WTC11 (cell line): ENCODE data around the gene RPUSD3. TPM values are rescaled to one million over a fixed set of nuclear protein-coding genes. Genes with fewer than 3 reads are reported as not detected.

Experiments
- ATAC-seq: fragments of 200-7000 bp; cut with Tn5 transposase; 2 replicates; pipeline ENCODE4 v1.10.0; 2021; ENCODE audit warnings: mild to moderate bottlenecking, moderate library complexity
- CTCF ChIA-PET: fragments of 300-600 bp; sonication (Branson Sonifier 250); formaldehyde crosslinking; loops from one replicate; lab custom pipeline; 2021; ENCODE audit warnings: antibody characterized with exemption; lab: Charles Lee
- POLR2A ChIA-PET: fragments of 350-600 bp; sonication (Branson Sonifier 250); formaldehyde crosslinking; loops from one replicate; lab custom pipeline; 2021; ENCODE audit warnings: antibody characterized with exemption; lab: Charles Lee
- DNase-seq: peaks from one replicate; pipeline ENCODE4 v3.0.0; 2021; ENCODE audit warnings: low spot score
- H3K27ac Mint-ChIP-seq: 2 replicates; pipeline ENCODE4 v1.8.0; 2021; ENCODE audit warnings: mixed read lengths
- H3K27me3 Mint-ChIP-seq: 2 replicates; pipeline ENCODE4 v1.8.0; 2021; ENCODE audit warnings: low read depth, mild to moderate bottlenecking, moderate library complexity, mixed read lengths
- H3K36me3 Mint-ChIP-seq: 2 replicates; pipeline ENCODE4 v1.8.0; 2021; ENCODE audit warnings: mixed read lengths
- H3K4me1 Mint-ChIP-seq: 2 replicates; pipeline ENCODE4 v1.8.0; 2022; ENCODE audit warnings: mixed read lengths
- H3K4me3 Mint-ChIP-seq: 2 replicates; pipeline ENCODE4 v1.8.0; 2021; ENCODE audit warnings: mild to moderate bottlenecking, moderate library complexity, mixed read lengths
- H3K9me3 Mint-ChIP-seq: 2 replicates; pipeline ENCODE4 v1.8.0; 2021; ENCODE audit warnings: mixed read lengths
- ATF6 ChIP-seq: sonication (generic); formaldehyde crosslinking; IDR thresholded peaks from 2 replicates; pipeline ENCODE4 v1.8.1; 2023; ENCODE audit warnings: mild to moderate bottlenecking, missing genetic modification reagents
- CTCF ChIP-seq: fragments of 200-600 bp; IDR thresholded peaks from 2 replicates; pipeline ENCODE4 v1.8.0; 2022; ENCODE audit warnings: antibody characterized with exemption
- E2F4 ChIP-seq: sonication (generic); formaldehyde crosslinking; IDR thresholded peaks from 2 replicates; pipeline ENCODE4 v1.8.1; 2022; ENCODE audit warnings: low read depth, mild to moderate bottlenecking, moderate library complexity, missing genetic modification reagents, borderline replicate concordance
- GABPB1 ChIP-seq: sonication (generic); formaldehyde crosslinking; IDR thresholded peaks from 2 replicates; pipeline ENCODE4 v1.8.1; 2023; ENCODE audit warnings: mild to moderate bottlenecking, missing genetic modification reagents
- IRF2 ChIP-seq: sonication (generic); formaldehyde crosslinking; IDR thresholded peaks from 2 replicates; pipeline ENCODE4 v1.8.0; 2022; ENCODE audit warnings: low read depth, missing genetic modification reagents, borderline replicate concordance
- MYBL2 ChIP-seq: sonication (generic); formaldehyde crosslinking; IDR thresholded peaks from 2 replicates; pipeline ENCODE4 v1.8.1; 2023; ENCODE audit warnings: mild to moderate bottlenecking, moderate library complexity, missing genetic modification reagents
- NFE2L1 ChIP-seq: sonication (generic); formaldehyde crosslinking; IDR thresholded peaks from 2 replicates; pipeline ENCODE4 v1.8.1; 2023; ENCODE audit warnings: missing genetic modification reagents
- STAT6 ChIP-seq: sonication (generic); formaldehyde crosslinking; conservative IDR thresholded peaks from 2 replicates; pipeline ENCODE4 v1.8.1; 2023; ENCODE audit warnings: mild to moderate bottlenecking, low read depth, missing genetic modification reagents, moderate library complexity
- USF2 ChIP-seq: sonication (generic); formaldehyde crosslinking; IDR thresholded peaks from 2 replicates; pipeline ENCODE4 v1.8.1; 2023; ENCODE audit warnings: mild to moderate bottlenecking, missing genetic modification reagents, moderate library complexity
- ZBTB21 ChIP-seq: sonication (generic); formaldehyde crosslinking; IDR thresholded peaks from 2 replicates; pipeline ENCODE4 v1.8.1; 2023; ENCODE audit warnings: mild to moderate bottlenecking, missing genetic modification reagents, borderline replicate concordance
- ZNF425 ChIP-seq: fragments of 250-450 bp; sonication (Bioruptor Pico); conservative IDR thresholded peaks from 2 replicates; pipeline ENCODE4 v1.9.0; 2021; ENCODE audit warnings: mild to moderate bottlenecking
- total RNA-seq: library from RNA; stranded (reverse); gene quantifications from 3 replicates; pipeline ENCODE4 v1.2.3, GENCODE V29; 2021

Gene RPUSD3
- total RNA-seq, 1 experiment from 2014 or later, result 95.5 TPM

- Mint-ChIP-seq H3K27me3 (no peaks in the 10 kb centered on the region), H3K27ac (no peak overlapping the region), H3K9me3 (no peaks in the 10 kb centered on the region), H3K4me3 (no peak overlapping the region), H3K4me1 (peaks cover 8% of the 10 kb centered on the region), H3K36me3 (no peaks in the 10 kb centered on the region)
- peak; percentile 69 for TF ChIP-seq CTCF
- no peak for TF ChIP-seq NFE2L1
- CTCF ChIA-PET, result interaction anchor here (0.6 to 2.9 kb wide), 20 partner anchors 9 to 236 kb away, joined by 3 to 22 read pairs (median 3); partner anchors contain the start of genes CRELD1, IL17RE and RPUSD3
- ATAC-seq, result peak; percentile 92
- POLR2A ChIA-PET, result interaction anchor here (0.7 kb wide), 1 partner anchor 17 kb away, joined by 4 read pairs; the partner anchor contains the start of gene RPUSD3
- DNase-seq, result peak; percentile 45
These were observed 16.8 kb downstream of the RPUSD3 start for GRCh38 chr3:9826815-9827573.

- peaks cover 8% of the 10 kb centered on the region for H3K4me1 Mint-ChIP-seq
- H3K27ac Mint-ChIP-seq, result no peak overlapping the region
- ChIA-PET POLR2A (no interaction called here), CTCF (interaction anchor here (0.6 to 2.9 kb wide), 3 partner anchors 66 to 121 kb away, joined by 3 to 16 read pairs (median 4); partner anchors contain the start of gene CRELD1)
- no peaks in the 10 kb centered on the region for H3K9me3 Mint-ChIP-seq
- H3K27me3 Mint-ChIP-seq, result no peaks in the 10 kb centered on the region
- H3K36me3 Mint-ChIP-seq, result no peaks in the 10 kb centered on the region
- TF ChIP-seq ZBTB21 (CRISPR knock-in tag) (no peak), GABPB1 (CRISPR knock-in tag) (no peak), IRF2 (CRISPR knock-in tag) (no peak), ATF6 (CRISPR knock-in tag) (no peak), ZNF425 (no peak), E2F4 (CRISPR knock-in tag) (no peak), MYBL2 (CRISPR knock-in tag) (no peak), USF2 (CRISPR knock-in tag) (no peak)
- DNase-seq (no peak), ATAC-seq (0 out of 2 replicates have a peak, but pooled peaks have one; percentile 7)
- H3K4me3 Mint-ChIP-seq, result no peak overlapping the region
These were observed 18.3 kb downstream of the RPUSD3 start for GRCh38 chr3:9825451-9826040.

GRCh38 chr3:9820946-9821345 lies 22.9 kb downstream of the RPUSD3 start:
- ATAC-seq (peak; percentile 99), DNase-seq (peak; percentile 29)
- CTCF ChIA-PET, result interaction anchor here (1.0 kb wide), 1 partner anchor 10 kb away, joined by 4 read pairs; no protein-coding TSS in a partner anchor
- Mint-ChIP-seq H3K27me3 (no peaks in the 10 kb centered on the region; the same call in 1 of the 2 replicates), H3K27ac (no peak overlapping the region), H3K4me3 (no peak overlapping the region), H3K9me3 (no peaks in the 10 kb centered on the region), H3K4me1 (peaks cover 7% of the 10 kb centered on the region), H3K36me3 (no peaks in the 10 kb centered on the region)
- TF ChIP-seq STAT6 (CRISPR knock-in tag), result no peak
- TF ChIP-seq CTCF, result peak; percentile 24; the same call in 1 of the 2 replicates
- POLR2A ChIA-PET, result no interaction called here
